Activated CD8-positive, alpha-beta memory T cell treated with anti-CD3 and anti-CD28 coated beads for 48 hours (primary cell): ENCODE measurements around the gene SPEF1.
"Not testable (repeated sequence)": the region's sequence is repeated elsewhere in the genome, so short reads cannot be mapped to it uniquely, and the experiment has no call there.

ENCODE experiments used
- DNase-seq, 3 experiments: peaks; one replicate each; pipeline ENCODE4 v3.0.0-alpha.2; 2020; ENCODE audit warnings: low read depth in 2 of 3, low spot score in 2 of 3

SPEF1 gene

DNA sequence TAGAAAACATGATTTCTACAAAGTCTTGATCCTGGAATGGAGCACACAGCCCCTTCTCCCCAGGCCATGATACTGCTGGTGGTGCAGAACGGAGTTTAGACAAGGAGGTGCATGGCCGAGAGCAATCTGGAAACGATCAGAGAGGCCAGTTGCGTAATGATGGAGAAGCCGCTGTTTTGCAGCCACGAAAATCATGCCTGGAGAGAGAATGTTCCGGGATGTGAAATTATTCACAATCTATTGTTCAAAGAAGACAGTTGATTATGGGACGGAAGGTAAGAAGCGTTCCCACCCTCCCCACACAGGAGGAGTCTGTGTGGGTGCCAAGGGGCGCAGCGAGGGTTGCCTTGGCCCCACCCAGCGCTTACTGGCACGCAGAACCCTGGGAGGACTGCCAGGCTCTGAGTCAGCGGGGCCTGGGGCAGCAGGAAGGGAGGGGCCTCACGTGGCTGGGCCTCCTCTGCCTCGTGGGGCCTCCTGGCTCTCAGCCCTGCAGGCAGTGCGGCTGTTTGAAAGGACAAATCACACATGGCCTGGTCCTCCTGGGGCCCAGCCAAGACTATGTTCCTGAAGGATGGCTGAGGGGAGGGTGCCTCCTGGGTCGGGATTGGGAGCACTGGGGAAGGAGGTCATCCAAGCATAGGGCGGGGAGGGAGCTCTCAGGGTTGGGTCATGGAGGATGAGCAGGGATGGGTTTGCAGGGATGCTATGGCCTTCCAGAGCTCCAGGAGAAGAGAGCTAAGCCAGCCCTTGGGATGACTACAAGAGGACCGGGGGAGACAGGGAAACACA lies 30.4 kb upstream of the SPEF1 start:
- DNase-seq = peak; percentile 51 to 71 (median 66)

GRCh38 chr20:3808544-3808943 lies 27.3 kb upstream of the SPEF1 start:
- no peak for DNase-seq

DNA sequence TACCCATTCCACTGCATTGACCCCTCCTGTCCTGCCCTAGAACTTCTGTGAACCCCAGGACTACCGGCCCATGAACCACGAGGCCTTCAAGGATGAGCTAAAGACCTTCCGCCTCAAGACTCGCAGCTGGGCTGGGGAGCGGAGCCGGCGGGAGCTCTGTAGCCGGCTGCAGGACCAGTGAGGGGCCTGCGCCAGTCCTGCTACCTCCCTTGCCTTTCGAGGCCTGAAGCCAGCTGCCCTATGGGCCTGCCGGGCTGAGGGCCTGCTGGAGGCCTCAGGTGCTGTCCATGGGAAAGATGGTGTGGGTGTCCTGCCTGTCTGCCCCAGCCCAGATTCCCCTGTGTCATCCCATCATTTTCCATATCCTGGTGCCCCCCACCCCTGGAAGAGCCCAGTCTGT lies 23.5 kb upstream of the SPEF1 start:
- no peak for DNase-seq

- DNase-seq = no peak
Measured at GRCh38 chr20:3804254-3804751, 23.1 kb upstream of the SPEF1 start.

GRCh38 chr20:3803854-3804253 lies 22.6 kb upstream of the SPEF1 start:
- no peak for DNase-seq

- DNase-seq = no peak
Measured at GRCh38 chr20:3803289-3803688, 22.0 kb upstream of the SPEF1 start.

- no peak for DNase-seq
Measured at GRCh38 chr20:3802524-3803239, 21.4 kb upstream of the SPEF1 start.

DNA sequence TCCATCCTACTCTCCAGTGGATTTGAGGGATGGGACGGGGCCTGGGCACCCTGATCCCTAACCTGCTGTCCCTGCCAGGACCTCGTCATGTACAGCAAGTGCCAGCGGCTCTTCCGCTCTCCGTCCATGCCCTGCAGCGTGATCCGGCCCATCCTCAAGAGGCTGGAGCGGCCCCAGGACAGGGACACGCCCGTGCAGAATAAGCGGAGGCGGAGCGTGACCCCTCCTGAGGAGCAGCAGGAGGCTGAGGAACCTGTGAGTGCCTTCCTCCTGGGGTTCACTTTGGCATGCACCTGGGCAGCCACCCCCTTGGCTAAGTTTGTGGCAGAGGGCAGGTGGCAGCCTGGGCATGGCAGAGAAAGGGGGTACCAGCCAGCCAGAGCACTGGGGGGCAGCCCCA lies 20.6 kb upstream of the SPEF1 start:
- DNase-seq = no peak

DNA sequence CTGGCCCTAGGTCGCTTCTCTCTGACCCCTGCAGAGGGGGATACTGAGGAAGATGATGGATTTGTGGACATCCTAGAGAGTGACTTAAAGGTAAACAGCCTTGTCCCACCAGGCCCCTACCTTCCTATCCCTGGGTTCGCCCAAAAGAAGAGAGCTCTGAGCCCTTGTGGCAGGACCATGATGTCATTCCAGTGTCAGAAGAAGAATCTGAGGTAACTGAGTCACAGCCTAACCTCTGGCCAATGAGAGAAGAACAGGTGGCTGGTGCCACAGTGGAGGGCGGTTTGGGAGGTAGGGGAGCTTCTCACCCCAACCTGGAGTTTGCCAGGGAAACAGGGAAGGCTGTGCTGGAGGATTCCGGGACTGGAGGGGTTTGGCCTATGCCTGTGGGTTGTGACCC lies 20.1 kb upstream of the SPEF1 start:
- no peak for DNase-seq

- no peak for DNase-seq
Measured at GRCh38 chr20:3800878-3801260, 19.6 kb upstream of the SPEF1 start.

DNA sequence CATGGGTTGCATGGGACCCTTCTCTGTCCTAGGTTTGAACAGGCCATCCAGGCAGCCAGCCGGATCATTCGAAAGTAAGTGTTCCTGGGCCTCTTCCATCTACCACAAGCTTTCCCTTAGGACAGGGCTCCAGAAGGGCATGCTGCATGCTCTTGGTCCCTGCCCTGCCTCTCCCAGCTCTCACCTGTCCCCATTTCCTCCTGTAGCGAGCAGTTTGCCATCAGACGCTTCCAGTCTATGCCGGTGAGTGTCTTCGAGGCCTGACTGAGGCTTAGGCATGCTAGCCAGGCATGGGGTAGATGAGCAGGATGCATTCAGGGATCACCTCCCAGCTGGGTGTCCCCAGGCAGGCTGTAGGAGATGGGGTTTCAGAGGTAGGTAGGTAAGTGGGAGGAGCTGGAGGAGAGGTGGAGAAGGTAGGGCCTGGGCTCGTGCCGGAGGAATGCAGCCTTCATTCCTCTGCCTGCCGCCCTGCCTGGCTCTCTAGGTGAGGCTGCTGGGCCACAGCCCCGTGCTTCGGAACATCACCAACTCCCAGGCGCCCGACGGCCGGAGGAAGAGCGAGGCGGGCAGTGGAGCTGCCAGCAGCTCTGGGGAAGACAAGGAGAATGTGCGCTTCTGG lies 19.1 kb upstream of the SPEF1 start:
- DNase-seq = no peak

- DNase-seq = no peak
Measured at GRCh38 chr20:3798908-3799248, 17.6 kb upstream of the SPEF1 start.

DNA sequence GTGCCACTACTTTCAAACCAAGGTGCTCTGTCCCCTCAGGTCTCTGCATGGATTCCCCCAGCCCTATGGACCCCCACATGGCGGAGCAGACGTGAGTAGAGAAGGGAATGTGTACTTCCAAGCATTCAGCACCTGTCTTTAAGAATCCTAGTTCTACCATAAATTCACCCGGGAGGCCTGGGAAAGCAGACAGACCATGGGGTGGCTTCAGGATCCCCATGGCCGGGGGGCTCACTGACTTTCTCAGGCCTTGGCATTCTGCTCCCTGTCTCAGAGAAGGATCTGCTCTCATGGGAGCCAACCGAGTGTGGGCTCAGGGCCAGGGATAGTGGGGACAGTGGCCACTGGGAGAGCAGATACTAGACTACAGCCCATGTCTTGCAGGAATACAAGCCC lies 17.1 kb upstream of the SPEF1 start:
- no peak for DNase-seq

DNA sequence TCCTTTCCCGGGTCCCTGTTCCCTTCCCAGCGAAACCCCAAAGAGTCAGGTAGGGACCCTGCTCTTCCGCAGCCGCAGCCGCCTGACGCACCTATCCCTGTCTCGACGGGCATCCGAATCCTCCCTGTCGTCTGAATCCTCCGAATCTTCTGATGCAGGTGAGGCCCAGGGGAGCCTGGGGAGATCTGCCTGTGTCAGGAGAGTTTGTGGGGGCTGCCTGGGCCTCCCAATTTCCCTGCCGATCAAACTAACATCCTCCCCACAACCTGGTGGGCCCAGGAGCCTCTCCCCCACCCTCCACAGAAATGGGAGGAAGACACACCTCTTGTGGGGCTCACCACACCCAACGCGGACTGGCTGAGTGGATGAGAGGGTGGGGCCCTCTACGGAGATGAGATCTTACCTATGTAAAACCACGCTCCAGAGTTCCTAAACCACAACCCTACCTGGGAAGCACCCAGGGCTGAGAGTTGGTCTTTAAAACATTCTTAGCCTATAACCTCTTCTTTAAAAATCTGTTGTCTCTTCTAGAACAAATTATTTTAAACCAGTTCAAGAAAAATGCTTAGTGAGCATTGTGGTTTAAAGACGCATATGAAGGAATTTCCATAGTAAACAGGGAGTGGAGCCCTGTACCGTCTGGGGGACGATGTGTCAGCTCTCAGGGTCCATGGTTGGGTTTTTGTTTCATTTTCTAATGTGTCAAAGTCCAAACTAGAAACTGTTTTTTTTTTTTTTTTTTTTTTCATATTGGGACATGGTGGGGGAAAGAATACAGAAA lies 16.5 kb upstream of the SPEF1 start:
- no peak for DNase-seq

DNA sequence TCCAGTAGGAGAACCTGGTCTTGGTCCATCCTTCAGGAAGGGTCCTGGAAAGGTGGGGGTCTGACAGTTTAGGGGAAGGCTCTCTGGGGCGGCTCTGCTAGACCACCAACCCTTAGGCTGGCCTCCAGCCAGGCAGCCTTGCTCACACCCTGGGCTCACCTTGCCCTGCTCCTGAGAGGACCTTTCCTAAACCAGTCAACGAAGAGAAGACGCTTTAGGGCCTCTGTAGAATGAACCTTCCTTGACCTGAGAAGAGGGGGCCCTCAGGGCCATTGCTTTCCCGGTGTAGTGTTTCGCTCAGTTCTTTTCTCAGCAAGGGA lies 15.9 kb upstream of the SPEF1 start:
- no peak for DNase-seq

GRCh38 chr20:3796477-3797225 lies 15.4 kb upstream of the SPEF1 start:
- no peak for DNase-seq

DNA sequence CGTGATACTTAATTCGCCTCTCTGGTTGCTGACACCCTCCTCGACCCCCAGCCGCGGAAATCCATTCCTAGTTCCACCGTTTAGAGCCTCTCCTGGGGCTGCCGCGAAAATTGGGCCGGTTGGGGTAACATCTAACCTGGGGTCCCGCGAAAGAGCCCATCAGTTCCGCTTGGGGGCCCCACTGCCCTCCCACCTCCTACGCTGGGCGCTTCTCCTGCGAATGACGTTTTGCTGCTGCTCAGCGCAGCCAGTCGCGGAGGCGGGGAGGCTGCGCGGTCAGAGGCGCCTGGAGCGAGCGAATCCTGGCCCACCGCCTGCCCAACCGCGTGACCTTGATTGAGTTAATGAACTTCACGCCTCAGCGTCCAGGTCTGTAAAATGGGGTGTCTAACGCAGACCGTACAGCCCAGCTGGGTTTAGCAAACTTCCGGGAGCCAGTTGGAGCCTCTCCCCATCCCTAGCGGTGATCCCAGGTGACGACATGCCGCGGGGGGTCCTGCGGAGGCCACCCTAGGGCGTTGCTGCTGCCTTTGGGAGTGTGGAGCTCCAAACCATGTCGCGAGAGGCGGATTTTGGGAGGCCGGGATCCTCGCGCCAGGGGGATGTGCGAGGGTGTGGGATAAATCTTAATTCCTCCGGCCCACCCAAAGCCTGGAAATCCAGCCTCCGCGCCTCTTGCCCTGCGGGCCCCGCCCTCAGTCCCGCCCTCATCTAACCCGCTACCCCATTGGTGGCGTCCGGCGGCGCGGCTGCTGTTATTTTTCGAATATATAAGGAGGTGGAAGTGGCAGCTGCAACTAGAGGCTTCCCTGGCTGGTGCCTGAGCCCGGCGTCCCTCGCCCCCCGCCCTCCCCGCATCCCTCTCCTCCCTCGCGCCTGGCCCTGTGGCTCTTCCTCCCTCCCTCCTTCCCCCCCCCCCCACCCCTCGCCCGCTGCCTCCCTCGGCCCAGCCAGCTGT lies 14.5 kb upstream of the SPEF1 start, which contains the start of gene CDC25B:
TSS of gene CDC25B (plus strand) at position 800 of the 958 bp plus-strand sequence. CDS start 222 bp downstream, outside the sequence.
- peak in 2 of 3 experiments; percentile 76 to 83 for DNase-seq

DNA sequence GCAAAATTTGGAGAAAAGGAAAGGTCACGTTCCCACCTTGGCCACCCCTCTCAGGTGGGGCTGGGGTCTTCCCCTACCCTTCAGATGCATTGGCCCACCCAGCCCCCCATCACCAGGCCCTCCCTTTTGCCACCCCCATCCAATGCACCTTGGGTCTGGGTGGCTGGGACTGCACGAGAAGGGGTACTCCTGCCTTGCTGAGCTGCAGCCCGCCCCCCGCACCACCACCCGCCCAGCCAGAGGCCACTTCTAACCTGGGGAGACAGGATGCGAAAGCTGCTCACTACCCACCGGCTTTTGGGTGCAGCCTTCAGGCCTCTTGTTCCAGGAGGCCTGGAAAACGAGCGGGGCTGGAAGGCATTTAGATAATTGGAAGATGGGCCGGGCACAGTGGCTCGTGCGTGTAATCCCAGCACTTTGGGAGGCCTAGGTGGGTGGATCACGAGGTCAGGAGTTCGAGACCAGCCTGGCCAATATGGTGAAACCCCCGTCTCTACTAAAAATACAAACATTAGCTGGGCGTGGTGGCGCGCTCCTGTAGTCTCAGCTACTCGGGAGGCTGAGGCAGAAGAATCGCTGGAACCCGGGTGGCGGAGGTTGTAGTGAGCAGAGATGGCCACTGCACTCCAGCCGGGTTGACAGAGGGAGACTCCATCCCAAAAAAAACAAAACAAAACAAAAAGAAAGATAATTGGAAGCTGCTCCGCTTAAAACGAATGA lies 13.6 kb upstream of the SPEF1 start:
- no peak for DNase-seq

DNA sequence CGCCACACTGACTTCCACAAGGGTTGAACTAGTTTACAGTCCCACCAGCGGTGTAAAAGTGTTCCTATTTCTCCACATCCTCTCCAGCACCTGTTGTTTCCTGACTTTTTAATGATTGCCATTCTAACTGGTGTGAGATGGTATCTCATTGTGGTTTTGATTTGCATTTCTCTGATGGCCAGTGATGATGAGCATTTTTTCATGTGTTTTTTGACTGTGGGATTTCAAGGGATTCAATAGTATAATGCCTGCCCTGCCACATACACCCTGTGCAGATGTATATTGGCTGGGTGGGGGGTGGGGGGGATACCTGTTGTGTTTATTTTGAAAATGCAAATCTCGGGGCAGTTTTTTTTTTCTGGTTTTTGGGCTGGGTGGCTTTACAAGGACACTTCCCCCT lies 12.9 kb upstream of the SPEF1 start:
- not testable (repeated sequence) for DNase-seq
